Measurements from ENCODE around the gene CIROP.
A peak's percentile ranks its signal among the peaks of the same experiment; 100 is the strongest.

CIROP gene

DNA sequence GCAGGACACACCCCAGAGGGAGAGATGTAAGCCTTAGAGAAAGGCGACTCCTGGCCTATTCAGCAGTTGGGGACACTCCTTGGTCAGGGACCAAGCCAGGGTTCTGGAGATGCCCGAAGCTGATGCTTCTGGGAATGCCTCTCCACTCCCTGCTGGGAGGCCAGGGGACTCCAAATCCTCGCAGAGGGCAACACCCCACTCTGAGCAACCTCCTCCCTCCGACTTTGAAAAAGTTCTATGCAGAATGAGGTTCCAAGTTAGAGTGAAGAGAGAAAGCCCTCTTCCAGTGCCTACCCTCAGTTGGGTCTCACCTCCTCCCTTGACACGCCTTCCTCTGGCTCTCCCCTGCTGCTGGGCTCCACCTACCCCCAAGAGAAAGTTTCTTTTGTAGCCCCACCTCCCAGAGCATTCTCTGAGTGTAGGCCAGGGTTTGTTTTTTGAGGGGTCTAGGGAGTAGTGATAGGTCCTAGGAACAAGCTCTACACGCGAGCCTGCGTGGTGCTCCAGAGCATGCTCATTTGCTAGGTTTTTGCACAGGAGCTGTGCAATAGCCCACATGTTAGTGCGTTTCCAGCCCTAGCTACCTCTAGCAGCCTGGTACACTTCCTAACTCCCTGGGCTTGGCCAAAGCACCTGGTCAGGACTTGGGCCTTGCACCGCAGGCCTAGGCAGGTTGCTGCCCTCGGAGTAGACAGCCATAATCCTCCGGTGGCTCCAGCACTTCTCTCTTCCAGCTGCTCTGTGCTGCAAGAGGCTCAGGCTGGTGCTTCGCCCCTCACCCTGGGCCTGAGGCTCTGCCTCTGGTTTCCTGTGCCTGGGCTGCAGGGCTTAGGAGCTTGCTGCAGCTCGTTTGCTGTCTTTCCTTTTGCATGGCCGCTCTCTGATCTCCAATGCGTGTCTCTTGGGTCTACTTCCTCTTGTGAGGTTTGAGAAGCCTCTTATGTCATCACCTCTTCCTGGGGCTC, 14.9 kb upstream of the CIROP start:
- DNase-seq (ENCODE audit: insufficient read length) (peak; percentile 54), FAIRE-seq (peak; percentile 21)
- TF ChIP-seq POLR2A (IDR thresholded peaks at IDR 0.05; ENCODE audit: low read depth, low read length) (no peak), TAF1 (IDR thresholded peaks at IDR 0.05; ENCODE audit: borderline replicate concordance, low read depth, low read length) (no peak), POLR2AphosphoS5 (IDR thresholded peaks at IDR 0.05; ENCODE audit: low read depth, low read length) (no peak)

DNA sequence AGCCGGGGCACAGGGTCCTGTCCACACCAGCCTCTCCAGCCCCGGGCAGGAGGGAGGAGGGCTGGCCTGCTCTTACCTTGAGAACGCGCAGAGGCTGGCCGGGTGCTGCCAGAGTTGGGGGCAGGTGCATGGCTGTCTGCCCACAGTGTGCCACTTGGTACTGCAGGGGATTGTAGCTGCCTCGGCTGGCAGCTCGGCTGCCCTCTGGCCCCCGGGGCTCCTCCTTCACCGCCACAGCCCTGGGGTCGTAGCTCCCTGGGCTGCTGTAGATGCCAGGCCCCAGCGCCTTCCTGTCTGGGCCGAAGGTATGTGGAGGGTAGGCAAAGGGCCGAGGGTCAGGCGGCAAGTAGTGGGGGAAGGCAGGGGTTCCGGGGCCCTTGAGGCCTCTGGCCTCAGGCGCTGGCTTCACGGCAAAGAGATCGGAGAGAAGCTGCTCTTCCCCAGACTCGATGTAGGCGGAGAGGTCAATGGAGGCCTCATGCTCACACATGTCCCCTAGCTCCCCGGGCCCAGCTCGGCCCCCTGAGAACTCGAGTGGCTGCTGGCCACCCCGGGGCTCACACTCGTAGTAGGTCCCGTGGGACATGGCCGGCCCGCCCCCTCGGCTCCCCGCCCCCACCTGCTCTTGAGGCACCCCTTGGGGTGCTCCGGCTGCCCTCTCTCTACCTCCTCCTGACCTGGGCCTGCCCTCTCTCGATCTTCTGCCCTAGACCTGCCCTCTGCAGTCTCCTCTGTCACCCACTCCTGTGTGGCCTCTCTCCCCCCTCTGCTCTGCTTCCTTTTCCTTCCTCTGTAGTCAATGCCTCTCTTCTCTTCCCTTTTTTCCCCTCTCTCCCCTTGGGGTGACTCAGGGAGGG, 13.9 kb upstream of the CIROP start, which contains the start of gene CEBPE:
Gene CEBPE (minus strand): TSS at position 750 of the 857 bp plus-strand sequence. CDS start 164 bp downstream, at position 586.
- DNase-seq (ENCODE audit: insufficient read length) (no peak), FAIRE-seq (no peak)
- TF ChIP-seq TAF1 (IDR thresholded peaks at IDR 0.05; ENCODE audit: borderline replicate concordance, low read depth, low read length) (no peak), POLR2AphosphoS5 (IDR thresholded peaks at IDR 0.05; ENCODE audit: low read depth, low read length) (no peak), POLR2A (IDR thresholded peaks at IDR 0.05; ENCODE audit: low read depth, low read length) (no peak)

DNA sequence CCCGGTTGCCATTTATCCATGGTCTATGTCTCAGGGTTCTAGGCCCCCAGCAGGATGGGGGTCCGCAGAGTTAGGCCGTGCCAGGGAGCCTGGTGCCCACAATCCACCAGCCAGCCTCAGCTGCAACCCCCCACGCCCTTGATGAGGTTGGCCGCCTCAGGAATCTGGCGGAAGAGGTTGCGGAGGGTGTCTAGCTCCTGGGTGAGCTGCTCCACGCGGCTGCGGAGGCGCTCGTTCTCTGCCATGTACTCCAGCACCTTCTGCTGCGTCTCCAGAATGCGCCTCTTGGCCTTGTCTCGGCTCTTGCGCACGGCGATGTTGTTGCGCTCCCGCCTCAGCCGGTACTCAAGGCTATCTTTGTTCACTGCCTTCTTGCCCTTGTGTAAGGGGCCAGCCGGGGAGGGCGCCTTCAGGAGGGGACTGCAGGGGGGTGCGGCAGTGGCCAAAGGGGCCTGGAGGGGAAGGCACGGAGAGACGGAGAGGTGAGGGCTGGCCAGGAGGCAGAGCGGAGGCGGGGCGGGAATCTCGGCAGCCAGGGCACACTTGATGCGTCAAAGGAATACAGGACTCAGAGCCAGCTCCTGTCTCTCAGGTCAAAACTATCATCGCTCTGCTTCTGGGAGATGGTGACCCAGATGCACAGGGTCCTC, 12.7 kb upstream of the CIROP start:
- DNase-seq (ENCODE audit: insufficient read length) (no peak), FAIRE-seq (no peak)
- TF ChIP-seq POLR2AphosphoS5 (IDR thresholded peaks at IDR 0.05; ENCODE audit: low read depth, low read length) (no peak), TAF1 (IDR thresholded peaks at IDR 0.05; ENCODE audit: borderline replicate concordance, low read depth, low read length) (no peak), POLR2A (IDR thresholded peaks at IDR 0.05; ENCODE audit: low read depth, low read length) (no peak)

DNA sequence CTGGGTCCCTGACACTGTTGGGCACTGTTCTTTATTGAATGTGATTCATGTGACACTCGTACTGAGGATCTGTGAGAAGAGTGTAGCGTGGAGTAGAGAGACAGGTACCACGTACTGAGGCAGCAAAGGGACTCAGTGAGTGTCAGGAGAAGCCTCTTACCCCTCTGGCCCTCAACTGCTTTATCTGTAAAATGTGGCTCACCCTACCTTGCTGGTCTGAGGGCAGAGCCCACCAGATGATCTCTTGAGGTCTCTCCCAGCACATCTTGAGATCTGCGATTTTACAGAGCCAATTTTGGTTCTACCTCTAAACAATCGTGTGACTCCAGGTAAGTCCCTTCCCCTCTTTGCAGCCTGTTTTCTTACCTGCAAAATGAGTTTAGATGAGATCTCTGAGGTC, 11.1 kb upstream of the CIROP start:
- DNase-seq (ENCODE audit: insufficient read length) (no peak), FAIRE-seq (no peak)
- TF ChIP-seq TAF1 (IDR thresholded peaks at IDR 0.05; ENCODE audit: borderline replicate concordance, low read depth, low read length) (no peak), POLR2A (IDR thresholded peaks at IDR 0.05; ENCODE audit: low read depth, low read length) (no peak), POLR2AphosphoS5 (IDR thresholded peaks at IDR 0.05; ENCODE audit: low read depth, low read length) (no peak)

DNA sequence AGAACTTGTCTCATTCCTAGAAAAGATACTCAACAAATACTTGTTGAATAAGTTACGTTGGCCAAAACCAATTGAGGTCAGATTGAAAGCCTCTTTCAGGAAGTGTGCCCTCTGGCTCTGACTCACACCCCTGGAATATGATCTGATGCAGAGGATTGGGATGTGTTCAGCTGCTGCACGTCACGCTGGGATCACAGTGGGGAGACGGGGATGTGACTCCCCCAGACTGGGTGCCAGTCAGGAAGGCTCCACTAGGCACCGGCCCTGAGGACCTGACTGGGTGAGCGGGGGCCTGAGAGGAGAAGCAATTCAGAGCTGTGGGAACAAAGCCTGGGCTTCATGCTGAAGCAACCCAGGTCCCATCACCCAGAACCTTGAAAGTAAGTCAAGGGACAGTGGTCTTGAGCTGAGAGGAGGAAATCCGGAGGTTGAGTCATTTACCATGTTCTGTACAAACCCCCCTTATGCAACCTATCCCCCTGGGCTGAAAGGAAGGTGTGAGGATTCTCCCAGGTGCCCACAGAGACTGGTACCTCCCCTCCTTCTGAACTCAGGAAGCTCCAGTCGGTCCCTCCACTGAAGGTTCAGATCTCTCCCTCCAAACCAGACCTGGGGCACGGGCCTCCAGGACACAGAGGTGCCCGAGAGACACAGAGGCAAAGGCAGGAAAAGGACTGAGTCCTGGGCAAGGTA, 10.4 kb upstream of the CIROP start:
- no peak for DNase-seq (ENCODE audit: insufficient read length)
- TF ChIP-seq TAF1 (IDR thresholded peaks at IDR 0.05; ENCODE audit: borderline replicate concordance, low read depth, low read length) (no peak), POLR2A (IDR thresholded peaks at IDR 0.05; ENCODE audit: low read depth, low read length) (no peak), POLR2AphosphoS5 (IDR thresholded peaks at IDR 0.05; ENCODE audit: low read depth, low read length) (no peak)
- FAIRE-seq: no peak

DNA sequence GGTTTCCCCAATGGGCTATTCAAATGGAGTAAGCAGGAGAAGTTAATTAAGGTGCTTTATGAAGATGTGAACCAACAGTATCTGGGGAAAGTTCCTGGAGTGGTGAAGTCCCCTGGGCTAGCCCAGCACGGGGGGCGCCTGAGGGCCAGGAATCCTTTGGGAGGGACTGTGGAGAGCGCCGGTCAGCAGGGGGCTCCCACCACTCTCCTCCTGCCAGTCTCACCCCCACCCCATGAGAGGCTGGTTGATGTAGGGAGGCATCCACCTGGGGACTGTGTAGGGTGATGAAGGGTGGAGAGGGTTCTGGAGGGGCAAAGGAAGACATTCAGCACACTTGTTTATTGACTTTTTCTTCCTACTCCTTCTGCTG, 9.9 kb upstream of the CIROP start:
- TF ChIP-seq TAF1 (IDR thresholded peaks at IDR 0.05; ENCODE audit: borderline replicate concordance, low read depth, low read length): no peak
- no peak for TF ChIP-seq POLR2AphosphoS5 (IDR thresholded peaks at IDR 0.05; ENCODE audit: low read depth, low read length)
- TF ChIP-seq POLR2A (IDR thresholded peaks at IDR 0.05; ENCODE audit: low read depth, low read length): no peak
- FAIRE-seq (no peak), DNase-seq (ENCODE audit: insufficient read length) (no peak)

DNA sequence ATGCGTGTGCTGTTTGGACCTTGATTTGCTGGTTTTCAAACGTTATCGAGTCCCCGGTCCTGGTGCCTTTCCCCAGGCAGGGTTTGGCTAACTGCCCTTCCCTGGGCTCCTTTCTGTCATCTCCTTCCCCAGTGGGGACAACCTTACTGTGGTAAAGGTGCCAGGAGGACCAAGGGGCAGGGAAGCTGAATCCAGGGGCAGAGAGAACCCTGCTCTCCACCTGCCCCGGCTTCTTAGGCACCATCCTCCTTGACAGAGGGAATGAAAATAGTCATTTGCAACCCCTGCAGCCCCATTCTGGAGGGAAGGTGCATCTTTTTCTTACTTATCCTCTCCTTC, 9.3 kb upstream of the CIROP start:
- FAIRE-seq (no peak), DNase-seq (ENCODE audit: insufficient read length) (no peak)
- no peak for TF ChIP-seq TAF1 (IDR thresholded peaks at IDR 0.05; ENCODE audit: borderline replicate concordance, low read depth, low read length)
- TF ChIP-seq POLR2AphosphoS5 (IDR thresholded peaks at IDR 0.05; ENCODE audit: low read depth, low read length): no peak
- TF ChIP-seq POLR2A (IDR thresholded peaks at IDR 0.05; ENCODE audit: low read depth, low read length): no peak

DNA sequence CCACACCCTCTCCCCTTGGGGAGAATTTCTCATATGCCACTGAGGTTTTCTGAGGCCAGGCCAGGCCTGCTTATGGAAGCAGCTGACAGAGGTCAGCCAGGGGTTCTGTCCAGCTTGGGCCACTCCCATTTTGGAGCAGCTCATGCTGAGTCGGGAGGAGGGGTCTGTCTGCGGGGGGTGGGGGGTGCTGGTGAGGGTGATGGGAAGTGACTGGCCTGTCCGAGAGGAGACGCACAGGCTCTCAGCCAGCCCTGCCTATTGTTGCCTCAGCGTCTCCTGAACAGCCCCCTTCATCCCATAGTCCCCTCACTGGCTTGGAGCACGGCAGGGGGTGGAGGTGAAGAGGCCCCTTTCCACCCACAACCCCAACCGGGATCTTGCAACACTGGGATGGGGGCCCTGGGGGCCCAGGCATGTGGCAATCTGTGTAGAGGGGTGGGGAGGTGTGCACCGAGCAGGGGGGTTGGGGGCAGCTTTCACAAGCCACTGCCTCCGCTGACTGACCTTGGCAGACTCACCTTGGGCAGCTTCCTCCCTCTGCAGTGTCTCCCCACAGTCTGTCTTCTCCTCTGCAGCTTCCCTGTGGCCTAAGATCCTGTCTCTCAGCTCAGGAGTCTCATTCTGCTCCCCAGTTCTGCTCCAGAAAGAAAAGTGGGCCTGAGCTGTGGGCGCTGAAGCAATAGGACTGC, 8.8 kb upstream of the CIROP start:
- no peak for FAIRE-seq
- no peak for DNase-seq (ENCODE audit: insufficient read length)
- TF ChIP-seq POLR2AphosphoS5 (IDR thresholded peaks at IDR 0.05; ENCODE audit: low read depth, low read length) (no peak), POLR2A (IDR thresholded peaks at IDR 0.05; ENCODE audit: low read depth, low read length) (no peak), TAF1 (IDR thresholded peaks at IDR 0.05; ENCODE audit: borderline replicate concordance, low read depth, low read length) (no peak)

DNA sequence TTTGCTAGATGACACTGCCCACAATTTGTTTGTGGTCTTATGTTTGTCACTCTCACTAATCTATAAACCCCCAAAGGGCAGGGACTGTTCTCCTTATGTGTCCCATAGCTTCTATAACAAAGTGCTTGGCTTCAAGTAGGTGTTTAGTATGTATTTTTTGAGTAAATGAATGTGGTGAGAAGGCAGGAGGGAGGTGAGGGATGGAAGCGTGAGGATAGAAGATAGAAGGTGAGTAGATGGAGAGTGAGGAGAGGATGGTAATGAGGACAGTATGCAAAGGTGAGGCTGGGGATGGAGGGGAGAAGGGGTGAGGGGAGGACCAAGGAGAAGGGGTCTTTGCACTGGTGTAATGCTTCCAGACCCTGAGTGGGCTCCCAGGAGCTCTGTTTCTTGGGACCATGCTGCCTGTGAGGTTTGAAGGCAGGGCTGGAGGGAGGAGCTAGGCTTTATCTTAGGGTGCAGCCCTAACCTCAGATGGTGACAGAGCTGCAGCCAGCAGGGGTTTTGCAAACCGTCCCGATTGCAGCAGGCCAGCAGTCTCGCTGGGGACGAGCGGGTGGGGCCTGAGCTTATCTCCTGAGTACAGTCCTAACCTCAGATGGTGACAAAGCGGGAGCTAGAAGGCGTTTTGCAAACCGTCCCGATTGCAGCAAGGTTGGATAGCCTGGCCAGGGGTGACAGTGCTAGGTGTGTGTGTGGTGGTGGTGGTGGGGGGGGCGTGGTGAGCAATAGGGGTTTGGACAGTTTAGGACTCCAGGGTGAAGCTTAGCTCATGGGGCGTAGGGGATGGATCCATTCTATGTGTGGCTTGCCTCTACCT, 7.8 kb upstream of the CIROP start:
- DNase-seq (ENCODE audit: insufficient read length) (no peak), FAIRE-seq (no peak)
- TF ChIP-seq TAF1 (IDR thresholded peaks at IDR 0.05; ENCODE audit: borderline replicate concordance, low read depth, low read length): no peak
- no peak for TF ChIP-seq POLR2A (IDR thresholded peaks at IDR 0.05; ENCODE audit: low read depth, low read length)
- TF ChIP-seq POLR2AphosphoS5 (IDR thresholded peaks at IDR 0.05; ENCODE audit: low read depth, low read length): no peak
